Measurements from ENCODE around the gene PSG11.
"Not testable (repeated sequence)": the region's sequence is repeated elsewhere in the genome, so short reads cannot be mapped to it uniquely, and the experiment has no call there.

GRCh38 chr19:43004846-43005245 is 21.4 kb downstream of the PSG11 start:
- TF ChIP-seq EZH2 (IDR thresholded peaks at IDR 0.05; ENCODE audit: low read depth, unreplicated experiment): not testable (repeated sequence)
- TF ChIP-seq, protein P1, sequence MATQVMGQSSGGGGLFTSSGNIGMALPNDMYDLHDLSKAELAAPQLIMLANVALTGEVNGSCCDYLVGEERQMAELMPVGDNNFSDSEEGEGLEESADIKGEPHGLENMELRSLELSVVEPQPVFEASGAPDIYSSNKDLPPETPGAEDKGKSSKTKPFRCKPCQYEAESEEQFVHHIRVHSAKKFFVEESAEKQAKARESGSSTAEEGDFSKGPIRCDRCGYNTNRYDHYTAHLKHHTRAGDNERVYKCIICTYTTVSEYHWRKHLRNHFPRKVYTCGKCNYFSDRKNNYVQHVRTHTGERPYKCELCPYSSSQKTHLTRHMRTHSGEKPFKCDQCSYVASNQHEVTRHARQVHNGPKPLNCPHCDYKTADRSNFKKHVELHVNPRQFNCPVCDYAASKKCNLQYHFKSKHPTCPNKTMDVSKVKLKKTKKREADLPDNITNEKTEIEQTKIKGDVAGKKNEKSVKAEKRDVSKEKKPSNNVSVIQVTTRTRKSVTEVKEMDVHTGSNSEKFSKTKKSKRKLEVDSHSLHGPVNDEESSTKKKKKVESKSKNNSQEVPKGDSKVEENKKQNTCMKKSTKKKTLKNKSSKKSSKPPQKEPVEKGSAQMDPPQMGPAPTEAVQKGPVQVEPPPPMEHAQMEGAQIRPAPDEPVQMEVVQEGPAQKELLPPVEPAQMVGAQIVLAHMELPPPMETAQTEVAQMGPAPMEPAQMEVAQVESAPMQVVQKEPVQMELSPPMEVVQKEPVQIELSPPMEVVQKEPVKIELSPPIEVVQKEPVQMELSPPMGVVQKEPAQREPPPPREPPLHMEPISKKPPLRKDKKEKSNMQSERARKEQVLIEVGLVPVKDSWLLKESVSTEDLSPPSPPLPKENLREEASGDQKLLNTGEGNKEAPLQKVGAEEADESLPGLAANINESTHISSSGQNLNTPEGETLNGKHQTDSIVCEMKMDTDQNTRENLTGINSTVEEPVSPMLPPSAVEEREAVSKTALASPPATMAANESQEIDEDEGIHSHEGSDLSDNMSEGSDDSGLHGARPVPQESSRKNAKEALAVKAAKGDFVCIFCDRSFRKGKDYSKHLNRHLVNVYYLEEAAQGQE (IDR thresholded peaks at IDR 0.05; ENCODE audit: unreplicated experiment): not testable (repeated sequence)

Data from GM23338 (cell line).